ENCODE measurements around the gene PLD1.

The PLD1 gene

GRCh38 chr3:171615281-171615680 lies 195.0 kb downstream of the PLD1 start:
- TF ChIP-seq REST (IDR thresholded peaks at IDR 0.05; ENCODE audit: insufficient read depth in 1 of 2, low read depth in 2 of 2, low read length in 2 of 2) (no peak), FOXP2 (optimal IDR thresholded peaks at IDR 0.05; ENCODE audit: borderline replicate concordance, extremely low read depth, extremely low read length, insufficient read depth) (no peak), SIN3A (IDR thresholded peaks at IDR 0.05; ENCODE audit: borderline replicate concordance, insufficient read depth, low read length) (no peak), TAF1 (IDR thresholded peaks at IDR 0.05; ENCODE audit: borderline replicate concordance, insufficient read depth, low read length) (no peak), POLR2AphosphoS5 (IDR thresholded peaks at IDR 0.05; ENCODE audit: low read depth, low read length) (no peak)

GRCh38 chr3:171614318-171614921 lies 195.9 kb downstream of the PLD1 start:
- TF ChIP-seq REST (IDR thresholded peaks at IDR 0.05; ENCODE audit: insufficient read depth in 1 of 2, low read depth in 2 of 2, low read length in 2 of 2), result no peak
- TF ChIP-seq FOXP2 (optimal IDR thresholded peaks at IDR 0.05; ENCODE audit: borderline replicate concordance, extremely low read depth, extremely low read length, insufficient read depth), result no peak
- no peak for TF ChIP-seq TAF1 (IDR thresholded peaks at IDR 0.05; ENCODE audit: borderline replicate concordance, insufficient read depth, low read length)
- no peak for TF ChIP-seq POLR2AphosphoS5 (IDR thresholded peaks at IDR 0.05; ENCODE audit: low read depth, low read length)
- TF ChIP-seq SIN3A (IDR thresholded peaks at IDR 0.05; ENCODE audit: borderline replicate concordance, insufficient read depth, low read length), result no peak

GRCh38 chr3:171607452-171607851 lies 202.8 kb downstream of the PLD1 start:
- TF ChIP-seq SIN3A (IDR thresholded peaks at IDR 0.05; ENCODE audit: borderline replicate concordance, insufficient read depth, low read length), result no peak
- no peak for TF ChIP-seq REST (IDR thresholded peaks at IDR 0.05; ENCODE audit: insufficient read depth in 1 of 2, low read depth in 2 of 2, low read length in 2 of 2)
- no peak for TF ChIP-seq FOXP2 (optimal IDR thresholded peaks at IDR 0.05; ENCODE audit: borderline replicate concordance, extremely low read depth, extremely low read length, insufficient read depth)
- no peak for TF ChIP-seq TAF1 (IDR thresholded peaks at IDR 0.05; ENCODE audit: borderline replicate concordance, insufficient read depth, low read length)
- TF ChIP-seq POLR2AphosphoS5 (IDR thresholded peaks at IDR 0.05; ENCODE audit: low read depth, low read length), result no peak

- no peak for TF ChIP-seq SIN3A (IDR thresholded peaks at IDR 0.05; ENCODE audit: borderline replicate concordance, insufficient read depth, low read length)
- 0 out of 4 replicates have a peak, but pooled peaks of 1 of the 2 experiments have one; percentile 56 for TF ChIP-seq REST (IDR thresholded peaks at IDR 0.05; ENCODE audit: insufficient read depth in 1 of 2, low read depth in 2 of 2, low read length in 2 of 2)
Measured at GRCh38 chr3:171606151-171606751, 204.0 kb downstream of the PLD1 start.
